GM18867 (cell line): ENCODE measurements around the gene ZNF148.

Experiments
- ATAC-seq: cut with Tn5 transposase; IDR thresholded peaks from one replicate; pipeline ENCODE4 v1.9.1; 2021; ENCODE audit warnings: mild to moderate bottlenecking, moderate library complexity; ENCODE audit not compliant: unreplicated experiment

ZNF148 gene

GRCh38 chr3:125231895-125232294 is 143.2 kb downstream of the ZNF148 start:
- ATAC-seq, result no peak

GRCh38 chr3:125229707-125230106 is 145.4 kb downstream of the ZNF148 start:
- no peak for ATAC-seq

GRCh38 chr3:125229168-125229567 is 146.0 kb downstream of the ZNF148 start:
- no peak for ATAC-seq

GRCh38 chr3:125221831-125222230 is 153.3 kb downstream of the ZNF148 start:
- no peak for ATAC-seq

- ATAC-seq, result no peak
Measured at GRCh38 chr3:125220727-125221429, 154.2 kb downstream of the ZNF148 start.

GRCh38 chr3:125220183-125220582 is 154.9 kb downstream of the ZNF148 start:
- no peak for ATAC-seq

GRCh38 chr3:125219261-125219701 is 155.8 kb downstream of the ZNF148 start:
- no peak for ATAC-seq

GRCh38 chr3:125214738-125215137 is 160.4 kb downstream of the ZNF148 start:
- ATAC-seq, result no peak

GRCh38 chr3:125213946-125214542 is 161.1 kb downstream of the ZNF148 start:
- ATAC-seq, result no peak

GRCh38 chr3:125213364-125213755 is 161.8 kb downstream of the ZNF148 start:
- no peak for ATAC-seq

- no peak for ATAC-seq
Measured at GRCh38 chr3:125212509-125213363, 162.4 kb downstream of the ZNF148 start, which contains the start of gene SLC12A8. Gene SLC12A8, minus strand, starts transcription at chr3:125212748. Its CDS starts 1,399 bp downstream, at chr3:125211349.

GRCh38 chr3:125212091-125212508 is 163.0 kb downstream of the ZNF148 start:
- no peak for ATAC-seq

GRCh38 chr3:125211523-125212090 is 163.5 kb downstream of the ZNF148 start:
- no peak for ATAC-seq

GRCh38 chr3:125207949-125208568 is 167.1 kb downstream of the ZNF148 start:
- no peak for ATAC-seq

GRCh38 chr3:125207507-125207906 is 167.6 kb downstream of the ZNF148 start:
- no peak for ATAC-seq

GRCh38 chr3:125206934-125207333 is 168.2 kb downstream of the ZNF148 start:
- ATAC-seq, result no peak

- no peak for ATAC-seq
Measured at GRCh38 chr3:125203731-125204130, 171.4 kb downstream of the ZNF148 start.

- no peak for ATAC-seq
Measured at GRCh38 chr3:125202197-125202596, 172.9 kb downstream of the ZNF148 start.

GRCh38 chr3:125200731-125201139 is 174.4 kb downstream of the ZNF148 start:
- ATAC-seq, result peak; percentile 64

GRCh38 chr3:125194849-125195601 is 180.1 kb downstream of the ZNF148 start:
- ATAC-seq, result no peak
